Gastrocnemius medialis (tissue), 4 donors: ENCODE measurements around the gene ADGRV1.

Experiments used
- POLR2A ChIP-seq, 2 donors: fragments of 450-650 bp; IDR thresholded peaks; one replicate each; pipeline ENCODE4 v1.6.1; 2017; ENCODE audit warnings: antibody characterized with exemption in 2 of 2, mild to moderate bottlenecking in 2 of 2, moderate library complexity in 2 of 2
- TF ChIP-seq, protein P1 (sequence below), 5 experiments: fragments of 450-650 bp in 3 of 5; fragments of 200-600 bp in 2 of 5; sonication (generic) in 2 of 5; IDR thresholded peaks in 4 of 5; conservative IDR thresholded peaks in 1 of 5; 1 replicate in 4 of 5; 2 replicates in 1 of 5; pipeline ENCODE4 v1.5.1; 2016 to 2019; ENCODE audit warnings: antibody characterized with exemption in 5 of 5, mild to moderate bottlenecking in 3 of 5, moderate library complexity in 3 of 5

DNA sequence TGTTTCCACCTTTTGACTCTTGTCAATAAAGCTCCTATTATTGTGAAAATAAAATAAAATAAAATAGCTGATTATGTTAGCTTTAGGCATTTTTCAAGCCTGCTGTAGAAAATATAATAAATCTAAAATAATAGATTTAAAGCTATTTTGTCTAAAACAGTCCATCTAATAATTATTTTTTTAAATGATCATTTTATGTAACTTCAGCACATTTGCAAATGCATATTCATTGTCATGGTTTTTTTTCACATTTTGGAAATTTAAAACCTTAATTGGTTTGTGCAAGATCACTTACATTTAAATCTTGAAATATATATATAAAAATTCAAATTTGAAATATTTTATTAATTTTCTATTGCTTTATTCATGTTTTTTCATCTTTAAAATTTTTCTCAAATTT is 159.8 kb downstream of the ADGRV1 start:
- TF ChIP-seq, protein P1, sequence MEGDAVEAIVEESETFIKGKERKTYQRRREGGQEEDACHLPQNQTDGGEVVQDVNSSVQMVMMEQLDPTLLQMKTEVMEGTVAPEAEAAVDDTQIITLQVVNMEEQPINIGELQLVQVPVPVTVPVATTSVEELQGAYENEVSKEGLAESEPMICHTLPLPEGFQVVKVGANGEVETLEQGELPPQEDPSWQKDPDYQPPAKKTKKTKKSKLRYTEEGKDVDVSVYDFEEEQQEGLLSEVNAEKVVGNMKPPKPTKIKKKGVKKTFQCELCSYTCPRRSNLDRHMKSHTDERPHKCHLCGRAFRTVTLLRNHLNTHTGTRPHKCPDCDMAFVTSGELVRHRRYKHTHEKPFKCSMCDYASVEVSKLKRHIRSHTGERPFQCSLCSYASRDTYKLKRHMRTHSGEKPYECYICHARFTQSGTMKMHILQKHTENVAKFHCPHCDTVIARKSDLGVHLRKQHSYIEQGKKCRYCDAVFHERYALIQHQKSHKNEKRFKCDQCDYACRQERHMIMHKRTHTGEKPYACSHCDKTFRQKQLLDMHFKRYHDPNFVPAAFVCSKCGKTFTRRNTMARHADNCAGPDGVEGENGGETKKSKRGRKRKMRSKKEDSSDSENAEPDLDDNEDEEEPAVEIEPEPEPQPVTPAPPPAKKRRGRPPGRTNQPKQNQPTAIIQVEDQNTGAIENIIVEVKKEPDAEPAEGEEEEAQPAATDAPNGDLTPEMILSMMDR (IDR thresholded peaks at IDR 0.05 in 4 of 5, conservative IDR thresholded peaks at IDR 0.05 in 1 of 5): no peak
- no peak for TF ChIP-seq POLR2A (IDR thresholded peaks at IDR 0.05)
